Fibroblast of skin of abdomen (primary cell): ENCODE measurements around the gene PDZD7.

Experiments
- DNase-seq: peaks from one replicate; pipeline ENCODE4 v3.0.0-alpha.2; 2013

The PDZD7 gene

DNA sequence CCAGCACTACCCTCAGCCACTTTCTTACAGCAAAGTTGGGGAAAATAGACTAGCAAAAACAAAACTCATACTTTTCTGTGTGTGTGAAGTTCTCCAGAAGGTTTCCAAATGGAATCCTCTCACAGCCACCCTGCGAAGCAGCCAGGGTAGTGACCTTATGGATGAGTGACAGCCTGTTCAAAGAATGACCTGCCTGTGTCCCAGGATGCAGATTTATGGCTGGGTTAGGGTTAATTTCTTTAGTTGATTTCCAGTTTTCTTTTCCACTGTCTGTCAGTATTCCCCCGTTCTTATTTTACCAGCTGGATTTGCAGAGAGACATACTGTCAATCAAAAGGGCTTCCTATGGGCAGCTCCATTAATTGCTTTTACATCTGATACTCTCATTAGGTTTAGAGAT is 64.0 kb downstream of the PDZD7 start:
- DNase-seq = no peak

DNA sequence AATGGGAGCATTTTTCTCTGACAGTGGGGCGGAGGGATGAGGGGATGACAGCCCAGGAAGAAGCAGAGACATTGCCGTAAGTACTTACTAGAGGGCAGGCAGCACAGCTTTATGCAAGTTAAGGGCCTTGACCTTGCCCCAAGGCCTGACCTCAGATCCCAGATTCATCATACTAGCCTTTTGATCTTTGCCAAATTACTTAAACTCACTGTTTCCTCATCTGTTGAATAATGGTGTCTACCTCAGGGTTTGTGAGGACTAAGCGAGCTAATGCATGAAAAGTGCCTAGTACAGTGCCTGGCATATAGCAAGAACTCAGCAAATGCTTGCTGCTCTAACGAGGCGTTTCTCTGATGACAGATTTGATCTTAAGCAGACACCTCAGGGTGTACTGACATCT is 65.1 kb downstream of the PDZD7 start:
- DNase-seq = no peak

GRCh38 chr10:100963826-100964225 is 67.1 kb downstream of the PDZD7 start:
- DNase-seq = no peak

DNA sequence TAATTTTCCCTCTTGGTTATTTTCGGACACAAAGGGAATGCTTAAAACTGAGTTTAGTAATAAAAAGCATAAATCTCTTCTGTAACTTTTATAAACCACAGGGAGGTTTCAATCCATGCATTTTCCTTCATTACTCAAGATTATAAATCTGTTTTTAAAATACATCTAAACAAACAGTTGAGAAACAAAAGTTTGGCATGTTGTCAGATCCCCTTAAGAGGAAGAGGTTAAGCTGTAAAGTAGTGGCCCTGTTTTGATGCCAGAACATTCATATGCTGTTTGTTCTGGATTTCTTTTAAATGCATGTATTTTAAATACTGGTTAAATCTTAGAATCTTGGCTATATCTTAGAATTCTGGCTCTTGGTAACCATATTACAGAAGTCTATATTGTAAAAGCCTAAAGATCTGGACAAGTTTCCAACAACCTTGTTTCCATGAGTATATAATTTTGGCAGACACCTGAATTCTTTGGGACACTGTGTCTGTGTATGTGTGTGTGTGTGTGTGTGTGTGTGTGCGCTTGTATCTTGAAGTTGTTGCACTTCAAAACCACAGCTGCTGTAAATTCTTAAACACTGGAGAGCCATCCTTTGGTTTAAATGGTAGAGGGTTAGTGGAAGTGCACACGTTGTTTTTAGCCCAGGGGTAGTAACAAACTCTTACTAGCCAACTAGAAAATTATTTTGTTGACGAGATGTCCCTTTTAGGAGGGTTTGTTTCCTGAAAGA is 68.4 kb downstream of the PDZD7 start:
- no peak for DNase-seq

DNA sequence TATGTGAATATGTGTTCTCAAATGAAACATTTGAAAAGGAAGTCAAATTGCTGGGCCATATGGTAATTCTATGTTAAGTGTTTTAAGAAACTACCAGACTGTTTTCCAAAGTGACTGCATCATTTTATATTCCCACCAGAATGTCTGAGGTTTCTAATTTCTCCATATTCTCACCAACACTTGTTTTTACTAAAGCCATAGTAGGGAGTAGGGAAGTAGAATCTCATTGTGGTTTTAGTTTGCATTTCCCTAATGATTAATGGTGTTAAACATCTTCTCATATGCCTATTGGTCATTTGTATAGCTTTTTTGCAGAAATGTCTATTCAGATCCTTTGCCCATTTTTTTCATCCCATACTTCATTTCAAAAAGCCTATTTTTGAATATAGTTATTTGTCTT is 70.7 kb downstream of the PDZD7 start:
- DNase-seq = no peak
